Measurements from ENCODE around the gene EFCAB6. TPM values are rescaled to one million over a fixed set of nuclear protein-coding genes. Genes with fewer than 3 reads are reported as not detected.

EFCAB6 gene
- total RNA-seq, 1 experiment from 2014 or later, result not detected

DNA sequence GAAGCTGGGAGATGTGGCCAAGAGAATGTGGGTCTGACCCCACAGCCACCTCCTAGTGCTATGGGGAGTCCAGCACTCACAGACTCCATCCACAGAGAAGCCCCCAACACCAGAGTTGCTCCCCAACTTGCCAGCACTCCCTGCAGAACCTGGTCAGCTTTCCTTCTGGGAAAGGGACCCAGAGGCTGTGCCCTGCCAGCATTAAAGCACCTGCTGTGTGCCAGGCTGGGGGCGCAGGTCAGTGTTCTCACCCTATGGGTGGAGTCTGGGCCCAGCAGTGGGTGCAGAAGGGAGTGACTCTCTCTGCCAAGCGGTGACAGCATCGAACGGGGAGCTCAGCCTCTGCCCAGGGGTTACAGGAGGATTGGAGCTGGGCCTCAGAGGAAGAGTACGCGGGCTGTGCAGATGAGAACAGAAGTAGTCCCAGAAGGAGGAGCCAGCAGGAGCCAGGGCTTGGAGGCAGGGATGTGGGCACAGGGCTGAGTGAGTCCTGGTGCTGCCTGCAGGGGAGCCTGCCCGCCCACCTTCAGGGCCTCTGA lies 285.9 kb downstream of the EFCAB6 start:
- Histone ChIP-seq H3K9me3 (no peaks in the 10 kb centered on the region), H3K4me1 (no peaks in the 10 kb centered on the region), H3K27me3 (replicated peaks; ENCODE audit: control insufficient read depth, insufficient read depth, low read length) (no peaks in the 10 kb centered on the region; the same call in 1 of the 2 replicates), H3K36me3 (ENCODE audit: control insufficient read depth, insufficient read depth, low read length) (no peaks in the 10 kb centered on the region), H3K4me3 (ENCODE audit: low read depth, low read length) (no peak overlapping the region)
- no peaks in the 10 kb centered on the region for H3K36me3 Mint-ChIP-seq (ENCODE audit: insufficient read depth, unreplicated experiment)
- no peaks in the 10 kb centered on the region for H3K9me3 Mint-ChIP-seq (ENCODE audit: unreplicated experiment)
- intact Hi-C loops (cut with micrococcal nuclease; ENCODE audit: unreplicated experiment), result no loop called here
- CTCF ChIA-PET, result interaction anchor here (0.5 kb wide), 1 partner anchor 127 kb away, joined by 3 read pairs; no protein-coding TSS in a partner anchor
- POLR2A ChIA-PET, result no interaction called here
- H3K4me1 Mint-ChIP-seq (ENCODE audit: low read depth, unreplicated experiment), result no peaks in the 10 kb centered on the region
- H3K27me3 Mint-ChIP-seq (ENCODE audit: insufficient read depth, unreplicated experiment), result peaks cover 8% of the 10 kb centered on the region
- TF ChIP-seq CTCF (IDR thresholded peaks at IDR 0.05; ENCODE audit: insufficient read depth in 1 of 2, low read depth in 1 of 2, low read length in 1 of 2, severe bottlenecking in 1 of 2, unreplicated experiment in 1 of 2), result no peak
- no peak overlapping the region for H3K27ac Mint-ChIP-seq (ENCODE audit: unreplicated experiment)
- DNase-seq, result no peak
- BruUV-seq (replicated peaks), result no TSS peak
- no peak overlapping the region for H3K4me3 Mint-ChIP-seq (ENCODE audit: unreplicated experiment)

DNA sequence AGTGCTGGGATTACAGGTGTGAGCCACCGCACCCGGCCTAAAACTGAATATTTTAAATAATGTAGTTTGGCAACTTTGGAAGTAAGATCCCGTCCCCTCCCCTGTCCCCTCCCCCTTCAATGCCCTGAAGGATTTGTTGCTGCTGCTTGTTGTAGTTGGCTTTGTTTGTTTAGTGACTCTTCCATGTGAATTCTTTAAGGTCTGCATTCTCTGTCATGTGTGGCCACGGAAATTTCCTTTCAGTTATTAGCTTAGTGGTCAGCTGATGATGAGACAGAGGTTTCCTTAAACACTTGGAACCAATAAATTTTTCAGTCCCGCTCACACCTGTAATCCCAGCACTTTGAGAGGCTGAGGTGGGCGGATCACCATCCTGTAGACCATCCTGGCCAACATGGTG lies 290.4 kb downstream of the EFCAB6 start:
- Mint-ChIP-seq H3K4me1 (ENCODE audit: low read depth, unreplicated experiment) (no peaks in the 10 kb centered on the region), H3K27ac (ENCODE audit: unreplicated experiment) (no peak overlapping the region), H3K27me3 (ENCODE audit: insufficient read depth, unreplicated experiment) (peaks cover 16% of the 10 kb centered on the region), H3K9me3 (ENCODE audit: unreplicated experiment) (no peaks in the 10 kb centered on the region), H3K36me3 (ENCODE audit: insufficient read depth, unreplicated experiment) (no peaks in the 10 kb centered on the region), H3K4me3 (ENCODE audit: unreplicated experiment) (no peak overlapping the region)
- H3K9me3 ChIP-seq, result no peaks in the 10 kb centered on the region
- no peaks in the 10 kb centered on the region for H3K36me3 ChIP-seq (ENCODE audit: control insufficient read depth, insufficient read depth, low read length)
- BruUV-seq (replicated peaks), result no TSS peak
- ChIA-PET CTCF (no interaction called here), POLR2A (no interaction called here)
- intact Hi-C loops (cut with micrococcal nuclease; ENCODE audit: unreplicated experiment), result no loop called here
- H3K4me3 ChIP-seq (ENCODE audit: low read depth, low read length), result no peak overlapping the region
- no peaks in the 10 kb centered on the region for H3K27me3 ChIP-seq (replicated peaks; ENCODE audit: control insufficient read depth, insufficient read depth, low read length)
- H3K4me1 ChIP-seq, result no peaks in the 10 kb centered on the region
- no peak for TF ChIP-seq CTCF (IDR thresholded peaks at IDR 0.05; ENCODE audit: insufficient read depth in 1 of 2, low read depth in 1 of 2, low read length in 1 of 2, severe bottlenecking in 1 of 2, unreplicated experiment in 1 of 2)
- DNase-seq, result no peak

DNA sequence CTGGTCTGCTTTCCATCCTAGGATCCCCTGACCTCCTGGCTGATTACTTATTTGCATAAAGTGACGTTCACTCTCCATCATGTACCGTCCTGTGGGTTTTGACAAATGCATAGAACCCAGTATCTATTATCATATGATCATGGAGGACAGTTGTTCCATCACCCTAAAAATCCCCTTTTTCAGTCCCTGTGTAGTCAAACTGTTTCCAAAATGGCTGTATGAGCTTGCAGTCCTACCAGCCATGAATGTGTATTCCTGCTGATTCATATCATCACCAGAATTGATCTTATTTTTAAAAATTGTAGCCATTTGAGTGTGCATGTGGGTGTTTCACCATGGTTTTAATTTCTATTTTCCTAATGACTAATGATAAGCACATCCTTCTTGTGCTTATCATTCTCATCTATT lies 291.5 kb downstream of the EFCAB6 start:
- intact Hi-C loops (cut with micrococcal nuclease; ENCODE audit: unreplicated experiment), result no loop called here
- no peaks in the 10 kb centered on the region for H3K9me3 ChIP-seq
- TF ChIP-seq CTCF (IDR thresholded peaks at IDR 0.05; ENCODE audit: insufficient read depth in 1 of 2, low read depth in 1 of 2, low read length in 1 of 2, severe bottlenecking in 1 of 2, unreplicated experiment in 1 of 2), result no peak
- no peak overlapping the region for H3K4me3 Mint-ChIP-seq (ENCODE audit: unreplicated experiment)
- H3K27ac Mint-ChIP-seq (ENCODE audit: unreplicated experiment), result no peak overlapping the region
- no peaks in the 10 kb centered on the region for H3K27me3 ChIP-seq (replicated peaks; ENCODE audit: control insufficient read depth, insufficient read depth, low read length)
- no peaks in the 10 kb centered on the region for H3K36me3 ChIP-seq (ENCODE audit: control insufficient read depth, insufficient read depth, low read length)
- no peak overlapping the region for H3K4me3 ChIP-seq (ENCODE audit: low read depth, low read length)
- H3K9me3 Mint-ChIP-seq (ENCODE audit: unreplicated experiment), result no peaks in the 10 kb centered on the region
- DNase-seq, result no peak
- H3K36me3 Mint-ChIP-seq (ENCODE audit: insufficient read depth, unreplicated experiment), result no peaks in the 10 kb centered on the region
- H3K4me1 Mint-ChIP-seq (ENCODE audit: low read depth, unreplicated experiment), result no peaks in the 10 kb centered on the region
- H3K27me3 Mint-ChIP-seq (ENCODE audit: insufficient read depth, unreplicated experiment), result peaks cover 16% of the 10 kb centered on the region
- H3K4me1 ChIP-seq, result no peaks in the 10 kb centered on the region
- BruUV-seq (replicated peaks), result no TSS peak
- ChIA-PET CTCF (no interaction called here), POLR2A (interaction anchor here (0.7 kb wide), 1 partner anchor 188 kb away, joined by 3 read pairs; no protein-coding TSS in a partner anchor)

All from Caco-2 (cell line).